Pons (tissue), 1 donor: Measurements from ENCODE around the gene KRTAP2-4.
"Not testable (repeated sequence)": the region's sequence is repeated elsewhere in the genome, so short reads cannot be mapped to it uniquely, and the experiment has no call there.

Source experiments
- DNase-seq: peaks from one replicate; pipeline ENCODE4 v3.0.0-alpha.2; 2016; ENCODE audit warnings: low spot score

The KRTAP2-4 gene

GRCh38 chr17:41071606-41072360 is 6.1 kb upstream of the KRTAP2-4 start:
- no peak for DNase-seq

GRCh38 chr17:41069031-41069430 is 3.4 kb upstream of the KRTAP2-4 start:
- no peak for DNase-seq

GRCh38 chr17:41067281-41067680 is 1.6 kb upstream of the KRTAP2-4 start:
- no peak for DNase-seq

GRCh38 chr17:41065016-41065689 is 526 bp downstream of the KRTAP2-4 start:
- not testable (repeated sequence) for DNase-seq

GRCh38 chr17:41064301-41064700 is 1.4 kb downstream of the KRTAP2-4 start:
- DNase-seq = no peak

- no peak for DNase-seq
Measured at GRCh38 chr17:41063449-41063848, 2.2 kb downstream of the KRTAP2-4 start.

- no peak for DNase-seq
Measured at GRCh38 chr17:41061964-41062363, 3.7 kb downstream of the KRTAP2-4 start.

- no peak for DNase-seq
Measured at GRCh38 chr17:41060052-41060604, 5.6 kb downstream of the KRTAP2-4 start, which contains the start of gene KRTAP2-3. Gene KRTAP2-3, minus strand, starts transcription at chr17:41060114. Its CDS starts 64 bp downstream, at chr17:41060050.

GRCh38 chr17:41059276-41060051 is 6.2 kb downstream of the KRTAP2-4 start:
- not testable (repeated sequence) for DNase-seq

- DNase-seq = no peak
Measured at GRCh38 chr17:41058741-41059140, 6.9 kb downstream of the KRTAP2-4 start.

GRCh38 chr17:41057547-41057946 is 8.1 kb downstream of the KRTAP2-4 start:
- DNase-seq = no peak

- DNase-seq = not testable (repeated sequence)
Measured at GRCh38 chr17:41055130-41055529, 10.5 kb downstream of the KRTAP2-4 start, which contains the start of gene KRTAP2-2. Gene KRTAP2-2, minus strand, starts transcription at chr17:41055230. Its CDS starts 19 bp downstream, at chr17:41055211.

- not testable (repeated sequence) for DNase-seq
Measured at GRCh38 chr17:41054556-41054955, 11.1 kb downstream of the KRTAP2-4 start.

- DNase-seq = no peak
Measured at GRCh38 chr17:41054025-41054424, 11.7 kb downstream of the KRTAP2-4 start.

GRCh38 chr17:41052566-41052965 is 13.1 kb downstream of the KRTAP2-4 start:
- DNase-seq = no peak

- DNase-seq = no peak
Measured at GRCh38 chr17:41049110-41049509, 16.6 kb downstream of the KRTAP2-4 start.

- DNase-seq = no peak
Measured at GRCh38 chr17:41048441-41048840, 17.2 kb downstream of the KRTAP2-4 start.

GRCh38 chr17:41046735-41047465 is 18.8 kb downstream of the KRTAP2-4 start, which contains the start of gene KRTAP2-1:
Gene KRTAP2-1, minus strand, starts transcription at chr17:41047316. Its CDS starts 49 bp downstream, at chr17:41047267.
- DNase-seq = not testable (repeated sequence)

GRCh38 chr17:41042953-41043352 is 22.7 kb downstream of the KRTAP2-4 start:
- no peak for DNase-seq

GRCh38 chr17:41040783-41041571 is 24.7 kb downstream of the KRTAP2-4 start, which contains the start of gene KRTAP1-1:
Gene KRTAP1-1, minus strand, starts transcription at chr17:41041450. Its CDS starts 53 bp downstream, at chr17:41041397.
- DNase-seq = not testable (repeated sequence)
